IMR-90 (cell line): Measurements from ENCODE around the gene TTBK2. TPM values are rescaled to one million over a fixed set of nuclear protein-coding genes. Genes with fewer than 3 reads are reported as not detected.

Experiments used
- ATAC-seq: fragments of 200-7000 bp; cut with Tn5 transposase; 2 replicates; pipeline ENCODE4 v1.9.1; 2020; ENCODE audit warnings: low read depth, mild to moderate bottlenecking, moderate library complexity
- BruUV-seq: library from RNA; stranded (reverse); fragments of 400-500 nt; replicated peaks from 2 replicates; lab custom pipeline; 2021; lab: Mats Ljungman, UMichigan
- CTCF ChIA-PET: fragments of 300-600 bp; formaldehyde crosslinking; extraction: SDS; loops from one replicate; lab custom pipeline; 2021; ENCODE audit warnings: antibody characterized with exemption; lab: Yijun Ruan, JAX
- POLR2A ChIA-PET: fragments of 300-600 bp; sonication (Branson Sonifier 250); formaldehyde crosslinking; loops from one replicate; lab custom pipeline; 2022; ENCODE audit warnings: antibody characterized with exemption; ENCODE audit not compliant: unreplicated experiment; lab: Charles Lee
- DNase-seq: peaks from one replicate; pipeline ENCODE4 v3.0.0; 2013
- H2AFZ ChIP-seq: replicated peaks from 2 replicates; pipeline ENCODE3; 2013; ENCODE audit warnings: low read length, mild to moderate bottlenecking; ENCODE audit not compliant: poor library complexity
- H2AK5ac ChIP-seq: 2 replicates; pipeline ENCODE4 v1.6.1; 2013; ENCODE audit warnings: low read depth, low read length, inconsistent platforms
- H2AK9ac ChIP-seq: replicated peaks from 2 replicates; pipeline ENCODE3; 2013; ENCODE audit warnings: mild to moderate bottlenecking, low read depth, low read length, moderate library complexity; ENCODE audit not compliant: poor library complexity
- H2BK120ac ChIP-seq: 2 replicates; pipeline ENCODE4 v1.6.1; 2013; ENCODE audit warnings: low read depth, low read length, inconsistent platforms
- H2BK15ac ChIP-seq: 3 replicates; pipeline ENCODE4 v1.6.1; 2013; ENCODE audit warnings: low read depth, low read length, inconsistent platforms
- H2BK20ac ChIP-seq: 2 replicates; pipeline ENCODE4 v1.6.1; 2013; ENCODE audit warnings: low read depth, mild to moderate bottlenecking, inconsistent platforms, low read length, moderate library complexity
- H2BK5ac ChIP-seq: 2 replicates; pipeline ENCODE4 v1.6.1; 2013; ENCODE audit warnings: mild to moderate bottlenecking, low read depth, low read length, inconsistent platforms; ENCODE audit not compliant: poor library complexity, severe bottlenecking
- H3K14ac ChIP-seq: replicated peaks from 2 replicates; pipeline ENCODE4 v1.6.1; 2013; ENCODE audit warnings: low read depth, low read length, inconsistent platforms
- H3K18ac ChIP-seq: 2 replicates; pipeline ENCODE4 v1.6.1; 2013; ENCODE audit warnings: low read depth, low read length, control low read depth
- H3K23ac ChIP-seq: 2 replicates; pipeline ENCODE4 v1.6.1; 2013; ENCODE audit warnings: low read depth, low read length, inconsistent platforms
- H3K27ac ChIP-seq: 2 replicates; pipeline ENCODE4 v1.5.1; 2013; ENCODE audit warnings: mild to moderate bottlenecking, control low read depth, low read length; ENCODE audit not compliant: insufficient read depth
- H3K27me3 ChIP-seq: 2 replicates; pipeline ENCODE4 v1.6.1; 2013; ENCODE audit warnings: low read length; ENCODE audit not compliant: control insufficient read depth, insufficient read depth
- H3K36me3 ChIP-seq: 2 replicates; pipeline ENCODE4 v1.6.1; 2013; ENCODE audit warnings: low read length, mixed read lengths; ENCODE audit not compliant: control insufficient read depth, insufficient read depth
- H3K4ac ChIP-seq: 2 replicates; pipeline ENCODE4 v1.6.1; 2013; ENCODE audit warnings: low read depth, low read length, inconsistent platforms
- H3K4me1 ChIP-seq: 2 replicates; pipeline ENCODE4 v1.6.1; 2013; ENCODE audit warnings: low read length, mixed read lengths; ENCODE audit not compliant: control insufficient read depth, insufficient read depth
- H3K4me2 ChIP-seq: 2 replicates; pipeline ENCODE4 v1.6.1; 2013; ENCODE audit warnings: low read depth, mild to moderate bottlenecking, control low read depth, low read length, moderate library complexity
- H3K4me3 ChIP-seq: 2 replicates; pipeline ENCODE4 v1.5.1; 2013; ENCODE audit warnings: low read depth, mild to moderate bottlenecking, control low read depth, low read length, moderate library complexity; ENCODE audit not compliant: insufficient read depth
- H3K56ac ChIP-seq: 2 replicates; pipeline ENCODE4 v1.6.1; 2013; ENCODE audit warnings: low read length, inconsistent platforms; ENCODE audit not compliant: insufficient read depth; ENCODE audit errors: extremely low read depth
- H3K79me1 ChIP-seq, 2 experiments: 2 replicates each; pipeline ENCODE4 v1.6.1; 2013; ENCODE audit warnings: low read length in 2 of 2, inconsistent platforms in 1 of 2, low read depth in 1 of 2
- H3K9ac ChIP-seq: 2 replicates; pipeline ENCODE4 v1.6.1; 2013; ENCODE audit warnings: low read depth, low read length, control low read depth
- H3K9me1 ChIP-seq: 2 replicates; pipeline ENCODE4 v1.6.1; 2013; ENCODE audit warnings: low read length, inconsistent platforms; ENCODE audit not compliant: insufficient read depth
- H3K9me3 ChIP-seq: 2 replicates; pipeline ENCODE4 v1.6.1; 2013; ENCODE audit warnings: low read length; ENCODE audit not compliant: control insufficient read depth, insufficient read depth
- H4K20me1 ChIP-seq: 2 replicates; pipeline ENCODE4 v1.6.1; 2013; ENCODE audit warnings: low read length, inconsistent platforms; ENCODE audit not compliant: insufficient read depth
- H4K5ac ChIP-seq: 2 replicates; pipeline ENCODE4 v1.6.1; 2013; ENCODE audit warnings: mild to moderate bottlenecking, low read depth, low read length, control low read depth
- H4K8ac ChIP-seq, 2 experiments: 2 replicates each; pipeline ENCODE4 v1.6.1; 2013; ENCODE audit warnings: low read depth in 2 of 2, low read length in 2 of 2, control low read depth in 1 of 2, inconsistent platforms in 1 of 2
- H4K91ac ChIP-seq: 2 replicates; pipeline ENCODE4 v1.6.1; 2013; ENCODE audit warnings: low read depth, low read length, inconsistent platforms; ENCODE audit not compliant: insufficient read depth
- CEBPB ChIP-seq: IDR thresholded peaks from 2 replicates; pipeline ENCODE4 v1.6.1; 2012; ENCODE audit warnings: low read depth, low read length, improper control_type of control experiment
- CHD1 ChIP-seq: IDR thresholded peaks from 2 replicates; pipeline ENCODE4 v1.6.1; 2012; ENCODE audit warnings: low read depth, low read length, improper control_type of control experiment
- MAZ ChIP-seq: IDR thresholded peaks from 2 replicates; pipeline ENCODE4 v1.6.1; 2012; ENCODE audit warnings: low read depth, mild to moderate bottlenecking, low read length, improper control_type of control experiment, moderate library complexity, borderline replicate concordance
- MXI1 ChIP-seq: IDR thresholded peaks from 2 replicates; pipeline ENCODE4 v1.6.1; 2012; ENCODE audit warnings: low read depth, mild to moderate bottlenecking, low read length, moderate library complexity, borderline replicate concordance
- NFE2L2 ChIP-seq: fragments of 150-350 bp; IDR thresholded peaks from 2 replicates; pipeline ENCODE4 v1.6.1; 2016; ENCODE audit warnings: low read depth, mild to moderate bottlenecking, low read length
- POLR2A ChIP-seq: IDR thresholded peaks from 2 replicates; pipeline ENCODE4 v1.6.1; 2012; ENCODE audit warnings: mild to moderate bottlenecking, low read depth, low read length
- RAD21 ChIP-seq: IDR thresholded peaks from 2 replicates; pipeline ENCODE4 v1.6.1; 2012; ENCODE audit warnings: low read length, improper control_type of control experiment
- RCOR1 ChIP-seq: IDR thresholded peaks from 2 replicates; pipeline ENCODE4 v1.6.1; 2012; ENCODE audit warnings: mild to moderate bottlenecking, low read length, improper control_type of control experiment; ENCODE audit not compliant: insufficient replicate concordance
- SMC3 ChIP-seq: fragments of 150-350 bp; IDR thresholded peaks from 2 replicates; pipeline ENCODE4 v1.6.1; 2016; ENCODE audit warnings: low read depth, mild to moderate bottlenecking, antibody characterized with exemption, low read length, moderate library complexity
- USF2 ChIP-seq: fragments of 150-350 bp; IDR thresholded peaks from 2 replicates; pipeline ENCODE4 v1.6.1; 2017; ENCODE audit warnings: mild to moderate bottlenecking, antibody characterized with exemption, low read length, low read depth
- WGBS, 2 experiments: methylation state at CpG; one replicate each; pipeline versions ENCODE4 v1.1.5 to v1.1.7; 2013; ENCODE audit warnings: missing lambda C conversion rate in 2 of 2; ENCODE audit not compliant: insufficient read length in 1 of 2; ENCODE audit errors: extremely low coverage in 2 of 2; 5-methylcytosine and 5-hydroxymethylcytosine counted together
- dilution Hi-C: fragments of 300-500 bp; cut with HindIII; formaldehyde crosslinking; loops from one replicate; pipeline ENCODE4 v1.14.3; 2018; ENCODE audit warnings: low sequenced_read_pairs; ENCODE audit not compliant: unreplicated experiment
- in situ Hi-C: fragments of 300-500 bp; cut with MboI; formaldehyde crosslinking; loops from 3 replicates; pipeline ENCODE4 v1.14.3; 2019; ENCODE audit warnings: low sequenced_read_pairs, inconsistent platforms, mixed read lengths
- intact Hi-C: fragments of 100-400 bp; cut with micrococcal nuclease; formaldehyde crosslinking; loops from 2 replicates; pipeline ENCODE4 v1.10.0; 2022
- polyA plus RNA-seq, 3 experiments: library from polyadenylated mRNA; depleted of rRNA; stranded (reverse); fragments of >200 nt; gene quantifications; 2 replicates each; pipeline ENCODE4 v1.2.3, GENCODE V29; 2012; ENCODE audit warnings: low replicate concordance in 1 of 3
- total RNA-seq: library from RNA; depleted of rRNA; stranded (reverse); fragments of >200 nt; gene quantifications from 2 replicates; pipeline ENCODE4 v1.2.3, GENCODE V29; 2012

Gene TTBK2
- total and polyA plus RNA-seq, 2 of the 4 experiments (the other 2 are of a cell fraction) = 2.4 to 3.2 TPM

DNA sequence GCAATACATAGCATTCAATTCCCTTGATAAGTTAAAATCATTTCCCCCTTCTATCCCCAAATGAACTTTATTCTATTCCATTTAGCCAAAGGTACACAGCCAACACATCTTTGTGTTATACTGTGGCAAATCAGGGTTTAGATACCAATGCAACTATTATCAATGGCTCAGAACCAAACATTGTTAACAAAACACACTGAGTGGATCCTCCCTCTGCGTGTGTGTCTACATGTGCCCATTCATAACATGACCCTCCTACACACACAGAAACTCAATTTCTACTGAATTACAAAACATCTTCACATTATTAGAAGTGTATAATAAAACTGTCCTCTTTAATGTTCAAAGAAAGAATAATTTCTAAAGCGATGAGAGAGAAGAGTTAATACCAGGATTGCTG lies 1.3 kb downstream of the TTBK2 start:
- peak overlapping the region; percentile 87 for H3K23ac ChIP-seq
- H3K18ac ChIP-seq = no peak overlapping the region
- H4K20me1 ChIP-seq = peaks cover 4% of the 10 kb centered on the region; the same call in 1 of the 2 replicates
- TF ChIP-seq RCOR1 (no peak), MXI1 (no peak), SMC3 (no peak), CHD1 (no peak), RAD21 (no peak), CEBPB (no peak), NFE2L2 (no peak), POLR2A (no peak), USF2 (no peak), MAZ (no peak)
- no peak overlapping the region for H4K5ac ChIP-seq
- intact Hi-C loops (no loop called here), in situ Hi-C loops (no loop called here), dilution Hi-C loops (no loop called here)
- H3K27ac ChIP-seq = no peak overlapping the region
- WGBS, 2 experiments = no CpG with 5 or more reads among the region's 2 CpGs
- no peaks in the 10 kb centered on the region for H3K27me3 ChIP-seq
- no TSS peak for BruUV-seq
- peak overlapping the region; percentile 97 for H3K4me3 ChIP-seq
- H2AFZ ChIP-seq = no peak overlapping the region
- no peak overlapping the region for H3K56ac ChIP-seq
- peak; percentile 6 for DNase-seq
- no peak overlapping the region for H2BK5ac ChIP-seq
- H3K4ac ChIP-seq = no peak overlapping the region
- H2AK5ac ChIP-seq = peak overlapping the region; percentile 33; the same call in 1 of the 2 replicates
- peak overlapping the region; percentile 93 for H3K4me2 ChIP-seq
- H2BK120ac ChIP-seq = no peak overlapping the region
- no peak for ATAC-seq
- peaks cover 8% of the 10 kb centered on the region; the same call in 1 of the 2 replicates for H3K9me1 ChIP-seq
- no peak overlapping the region for H4K8ac ChIP-seq
- no peak overlapping the region for H2BK20ac ChIP-seq
- ChIA-PET POLR2A (no interaction called here), CTCF (interaction anchor here (0.6 kb wide), 1 partner anchor 226 kb away, joined by 4 read pairs; no protein-coding TSS in a partner anchor)
- no peak overlapping the region for H4K91ac ChIP-seq
- no peak overlapping the region for H2BK15ac ChIP-seq
- H3K4me1 ChIP-seq = peaks cover under 1% of the 10 kb centered on the region
- no peaks in the 10 kb centered on the region for H3K36me3 ChIP-seq
- H3K79me1 ChIP-seq = peaks cover 14 to 38% of the 10 kb centered on the region in 2 experiments
- no peaks in the 10 kb centered on the region for H3K9me3 ChIP-seq
- no peak overlapping the region; the same call in 1 of the 2 replicates for H3K9ac ChIP-seq
- H3K14ac ChIP-seq = 0 out of 2 replicates have a peak overlapping the region, but pooled peaks have one; percentile 43
- no peak overlapping the region for H2AK9ac ChIP-seq
